NCI-H510A (cell line): Measurements from ENCODE around the gene IGFALS.

Source experiments
- DNase-seq: peaks from one replicate; lab custom pipeline; 2025; lab: John Stamatoyannopoulos, UW

IGFALS gene

DNA sequence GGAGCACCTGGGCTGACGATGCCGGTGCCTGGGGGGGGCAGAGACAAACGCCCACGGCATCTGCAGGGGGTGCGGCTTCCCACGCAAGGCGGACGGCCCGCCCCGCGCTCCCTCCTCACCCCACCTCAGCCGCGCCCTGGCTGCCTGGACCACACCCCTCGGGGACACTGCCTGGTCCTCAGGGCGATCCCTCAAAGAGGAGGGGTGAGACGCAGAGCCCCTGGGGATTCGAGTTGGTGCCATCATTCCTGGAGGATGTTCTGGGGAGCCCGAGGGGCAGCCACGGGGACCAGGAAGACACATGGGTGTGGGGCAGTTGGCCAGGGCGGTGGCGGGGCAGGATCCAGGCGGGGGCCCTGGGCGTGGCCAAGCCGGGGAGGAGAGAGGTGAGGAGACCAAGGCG lies 3.9 kb downstream of the IGFALS start:
- no peak for DNase-seq

DNA sequence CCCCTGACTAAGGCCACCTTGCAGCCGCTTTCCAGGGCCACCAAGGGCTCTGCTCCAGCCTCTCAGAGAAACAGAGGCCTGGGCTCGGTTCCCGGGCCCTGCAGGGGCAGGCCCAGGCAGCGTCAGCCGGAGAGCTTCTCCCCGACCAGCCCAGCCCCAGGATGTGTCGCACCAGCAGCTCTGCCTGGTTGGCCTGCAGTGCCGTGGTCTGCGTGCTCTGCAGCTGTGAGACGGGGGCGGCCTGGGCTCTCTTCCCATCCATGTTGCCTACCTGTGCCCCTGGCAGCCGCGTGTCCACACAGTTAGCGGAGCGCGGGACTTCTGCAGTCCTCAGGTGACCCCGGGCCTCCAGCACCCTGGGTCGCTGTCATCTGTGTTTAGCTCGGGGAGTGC lies 4.8 kb downstream of the IGFALS start:
- DNase-seq: no peak

- DNase-seq: no peak
Measured at GRCh38 chr16:1788095-1788707, 5.3 kb downstream of the IGFALS start.

DNA sequence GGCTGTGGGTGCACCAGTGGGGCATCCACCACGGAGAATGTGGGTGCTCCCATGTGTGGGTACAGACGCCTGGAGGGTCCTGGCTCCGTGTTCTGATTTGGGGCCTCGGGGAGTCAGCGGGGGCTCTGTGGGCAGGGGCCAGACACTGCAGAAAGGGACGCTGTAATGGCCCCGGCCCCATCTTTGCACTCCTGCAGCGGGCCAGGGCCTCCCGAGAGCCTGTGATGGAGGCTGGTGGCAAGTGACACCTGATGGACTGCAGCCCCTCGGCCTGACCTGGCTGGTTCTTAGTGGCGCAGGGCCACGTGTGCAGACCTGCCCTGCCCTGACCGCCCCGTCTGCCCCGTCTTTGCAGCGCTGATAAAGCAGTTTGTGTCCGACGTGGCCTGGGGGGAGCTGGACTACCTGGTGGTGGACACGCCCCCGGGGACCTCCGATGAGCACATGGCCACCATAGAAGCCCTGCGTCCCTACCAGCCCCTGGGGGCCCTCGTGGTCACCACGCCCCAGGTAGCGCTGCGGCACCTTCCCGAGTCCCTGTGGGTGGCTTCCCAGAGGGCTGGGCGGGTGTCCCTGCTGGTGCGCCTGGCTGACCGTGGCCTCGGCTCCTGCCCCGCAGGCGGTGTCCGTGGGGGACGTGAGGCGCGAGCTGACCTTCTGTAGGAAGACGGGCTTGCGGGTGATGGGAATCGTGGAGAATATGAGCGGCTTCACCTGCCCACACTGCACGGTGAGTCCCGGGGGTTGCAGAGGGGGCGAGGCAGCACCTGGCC lies 6.0 kb downstream of the IGFALS start:
- DNase-seq: no peak

DNA sequence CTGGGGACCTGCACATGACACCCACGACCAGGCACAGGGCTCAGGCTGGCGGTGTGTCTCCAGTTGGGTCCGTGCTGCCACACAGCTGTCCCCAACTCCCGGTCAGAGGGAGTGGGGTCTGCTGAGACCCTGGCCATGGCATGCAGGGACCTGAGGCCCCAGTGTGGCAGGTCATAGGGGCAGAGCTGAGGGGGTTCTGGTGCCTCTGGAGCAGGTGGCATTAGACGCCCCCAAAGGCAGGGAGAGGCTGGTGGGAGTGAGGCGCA lies 6.5 kb downstream of the IGFALS start:
- no peak for DNase-seq

- no peak for DNase-seq
Measured at GRCh38 chr16:1786242-1787055, 7.1 kb downstream of the IGFALS start.

GRCh38 chr16:1785846-1786170 lies 7.7 kb downstream of the IGFALS start:
- no peak for DNase-seq

DNA sequence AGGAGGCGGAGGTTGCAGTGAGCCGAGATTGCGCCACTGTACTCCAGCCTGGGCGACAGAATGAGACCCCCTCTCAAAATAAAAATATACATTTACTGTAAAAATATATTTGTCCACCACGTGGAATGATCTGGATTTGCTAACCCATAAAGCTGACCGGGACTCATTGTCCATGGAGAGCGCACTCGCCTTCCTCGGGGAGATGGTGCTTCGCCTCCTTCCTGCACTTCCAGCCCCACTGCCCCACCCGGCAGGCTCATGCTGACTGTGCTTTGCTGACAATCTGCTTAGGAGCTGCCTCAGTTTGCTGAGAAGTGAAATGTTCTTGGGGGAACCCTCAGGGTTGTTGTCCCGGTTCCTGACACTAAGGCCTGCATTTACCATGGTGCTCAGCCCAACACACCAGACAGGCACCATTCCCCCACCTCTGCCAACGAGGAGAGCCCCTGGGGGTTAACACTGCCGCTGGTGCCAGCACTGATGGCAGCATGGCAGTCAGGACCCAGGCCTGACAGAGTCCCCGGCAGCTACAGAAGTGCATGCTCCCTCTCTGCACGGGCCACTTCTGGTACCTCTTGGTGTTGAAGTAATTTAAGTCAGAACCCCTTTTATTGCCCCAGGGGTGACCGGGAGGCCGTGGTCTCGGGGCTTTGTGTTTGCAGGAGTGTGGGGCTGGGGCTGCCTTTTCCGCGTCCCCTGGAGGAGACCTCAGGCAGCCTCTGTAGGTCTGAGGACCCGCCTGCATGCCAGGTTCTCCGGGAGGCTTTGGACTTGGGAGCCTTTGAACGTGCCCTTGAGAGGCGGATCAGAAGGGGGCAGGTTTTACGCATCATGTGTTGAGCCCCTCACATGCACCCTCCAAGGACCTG lies 8.3 kb downstream of the IGFALS start:
- DNase-seq: no peak

GRCh38 chr16:1782408-1783264 lies 10.9 kb downstream of the IGFALS start, which contains the start of the genes NUBP2 and SPSB3:
TSS of gene NUBP2 (plus strand) at chr16:1782960. CDS start at chr16:1783021, 61 bp downstream.
TSS of gene SPSB3 (minus strand) at chr16:1782571. CDS start at chr16:1781483, 1,088 bp downstream.
- DNase-seq: peak; percentile 96

- DNase-seq: no peak
Measured at GRCh38 chr16:1781758-1782407, 11.6 kb downstream of the IGFALS start.

- DNase-seq: no peak
Measured at GRCh38 chr16:1781254-1781653, 12.3 kb downstream of the IGFALS start.

- no peak for DNase-seq
Measured at GRCh38 chr16:1780677-1781072, 12.8 kb downstream of the IGFALS start.

DNA sequence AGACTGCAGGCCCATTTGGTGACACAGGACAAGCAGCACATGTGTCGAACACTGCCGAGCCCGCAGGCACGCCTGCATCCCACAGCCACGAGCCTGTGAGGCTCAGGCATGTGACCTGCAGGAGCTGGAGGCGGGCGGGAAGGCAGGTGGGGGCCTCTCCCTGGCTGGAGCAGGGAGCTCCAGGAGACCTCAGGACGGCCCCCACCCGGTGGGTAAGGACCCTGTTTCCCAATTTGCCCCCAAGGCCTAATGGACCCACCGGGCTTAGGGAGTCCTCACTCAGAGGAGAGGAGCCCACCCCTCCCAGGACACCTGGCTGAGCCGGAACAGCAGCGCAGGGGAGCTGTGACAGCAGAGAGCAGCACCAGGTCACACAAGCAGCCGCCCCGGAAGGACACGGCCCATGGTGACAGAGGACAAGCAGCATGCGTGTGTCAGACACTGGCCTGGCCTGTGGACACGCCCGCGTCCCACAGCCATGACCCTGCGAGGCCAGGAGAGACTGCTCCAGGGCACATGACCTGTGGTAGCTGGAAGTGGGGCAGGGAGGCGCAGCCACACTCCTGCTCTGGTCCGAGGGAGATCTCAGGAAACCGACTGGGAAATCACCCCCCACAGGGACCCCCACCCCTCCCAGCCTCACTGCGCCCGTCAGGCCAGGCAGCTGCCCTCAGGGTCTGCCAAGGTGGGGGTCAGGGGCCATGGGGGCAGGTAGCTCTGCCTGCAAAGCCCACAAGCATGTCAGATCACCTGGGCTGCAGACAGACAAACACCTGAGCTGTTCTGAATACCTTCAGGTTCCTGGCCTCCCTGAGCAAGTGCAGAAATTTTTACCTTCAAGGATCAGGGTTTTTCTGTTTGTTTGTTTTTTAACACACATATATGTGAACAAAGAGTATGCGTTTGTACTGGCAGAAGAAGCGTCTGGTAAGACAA lies 13.5 kb downstream of the IGFALS start:
- DNase-seq: no peak

GRCh38 chr16:1779234-1779701 lies 14.2 kb downstream of the IGFALS start:
- no peak for DNase-seq

- no peak for DNase-seq
Measured at GRCh38 chr16:1778200-1779179, 15.0 kb downstream of the IGFALS start.

DNA sequence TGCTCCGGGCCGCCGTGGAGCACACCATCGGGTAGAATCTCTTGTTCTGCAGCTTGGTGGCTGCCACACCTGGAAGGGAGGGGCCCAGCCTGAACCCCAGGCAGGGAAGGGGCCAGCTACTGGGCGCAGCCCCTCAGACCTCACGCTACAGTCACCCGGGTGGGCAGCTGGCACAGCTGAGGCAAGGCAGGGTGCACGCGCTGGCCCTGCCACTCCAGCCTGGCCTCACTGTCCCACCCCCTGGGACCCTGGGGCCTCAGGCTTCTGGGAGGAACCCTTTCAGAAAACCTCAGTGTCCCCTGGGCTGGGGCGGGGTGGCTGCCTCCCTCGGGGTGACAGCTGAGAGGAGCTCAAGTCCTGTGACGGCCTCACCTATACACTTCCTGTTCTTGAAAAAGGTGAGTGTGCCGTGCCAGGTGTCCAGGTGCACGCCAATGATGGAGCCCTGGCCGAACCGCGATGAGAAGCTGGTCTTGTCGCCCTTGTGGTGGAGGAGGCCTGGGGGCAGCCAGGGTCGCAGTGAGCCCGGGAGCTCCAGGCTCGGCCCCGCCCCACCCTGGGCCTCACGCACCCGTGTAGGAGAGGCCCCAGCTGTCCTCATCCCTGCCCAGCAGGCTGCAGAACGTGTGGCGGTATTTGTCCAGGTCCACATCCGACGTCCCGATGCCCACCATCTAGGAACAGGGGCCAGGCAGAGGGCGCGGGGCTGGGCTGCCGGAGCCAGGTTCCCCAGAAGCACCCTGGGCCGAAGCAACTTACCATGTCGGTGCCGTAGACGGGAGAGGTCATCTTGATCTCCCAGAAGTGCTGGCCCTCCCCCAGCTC lies 15.9 kb downstream of the IGFALS start:
- no peak for DNase-seq

- DNase-seq: no peak
Measured at GRCh38 chr16:1776991-1777374, 16.5 kb downstream of the IGFALS start.

DNA sequence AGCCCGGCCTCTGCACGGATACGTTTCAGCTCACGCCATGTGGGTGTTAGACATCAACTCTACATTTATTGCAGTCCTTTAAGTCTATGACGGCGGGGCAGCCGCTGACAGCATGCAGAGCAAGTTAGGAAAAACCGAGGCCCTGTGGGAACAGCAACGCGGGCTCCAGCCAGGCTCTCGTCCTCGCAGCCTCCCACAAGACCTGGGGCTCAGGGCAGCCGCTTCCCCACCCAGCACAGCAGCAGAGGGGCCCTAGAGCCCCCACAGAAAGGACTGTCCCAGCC lies 16.9 kb downstream of the IGFALS start:
- DNase-seq: no peak
